Measurements from ENCODE around the gene CHRNA1. TPM values are rescaled to one million over a fixed set of nuclear protein-coding genes. Genes with fewer than 3 reads are reported as not detected.

CHRNA1 gene
- polyA plus RNA-seq (ENCODE audit: insufficient read length): 158 TPM

- DNase-seq (ENCODE audit: low read depth): no peak
These were observed at the start of gene CHRNA1 for GRCh38 chr2:174764280-174765255. Gene CHRNA1 (minus strand): TSS chr2:174764472. CDS start chr2:174764394, 78 bp downstream.

GRCh38 chr2:174812037-174812436, 47.8 kb upstream of the CHRNA1 start:
- no peak for DNase-seq (ENCODE audit: low read depth)

GRCh38 chr2:174807931-174808330, 43.7 kb upstream of the CHRNA1 start:
- DNase-seq (ENCODE audit: low read depth): no peak

GRCh38 chr2:174805803-174806202, 41.5 kb upstream of the CHRNA1 start:
- no peak for DNase-seq (ENCODE audit: low read depth)

GRCh38 chr2:174802459-174802858, 38.2 kb upstream of the CHRNA1 start:
- no peak for DNase-seq (ENCODE audit: low read depth)

- DNase-seq (ENCODE audit: low read depth): no peak
These were observed 36.3 kb upstream of the CHRNA1 start for GRCh38 chr2:174800436-174801205.

- no peak for DNase-seq (ENCODE audit: low read depth)
These were observed 34.5 kb upstream of the CHRNA1 start for GRCh38 chr2:174798801-174799200.

- no peak for DNase-seq (ENCODE audit: low read depth)
These were observed 33.6 kb upstream of the CHRNA1 start for GRCh38 chr2:174797781-174798276.

GRCh38 chr2:174796319-174796771, 32.1 kb upstream of the CHRNA1 start:
- no peak for DNase-seq (ENCODE audit: low read depth)

GRCh38 chr2:174794851-174795374, 30.6 kb upstream of the CHRNA1 start:
- no peak for DNase-seq (ENCODE audit: low read depth)

- no peak for DNase-seq (ENCODE audit: low read depth)
These were observed 28.2 kb upstream of the CHRNA1 start for GRCh38 chr2:174792309-174793025.

- no peak for DNase-seq (ENCODE audit: low read depth)
These were observed 27.5 kb upstream of the CHRNA1 start for GRCh38 chr2:174791746-174792280.

GRCh38 chr2:174791020-174791419, 26.7 kb upstream of the CHRNA1 start:
- DNase-seq (ENCODE audit: low read depth): no peak

- DNase-seq (ENCODE audit: low read depth): no peak
These were observed 24.7 kb upstream of the CHRNA1 start for GRCh38 chr2:174789001-174789400.

GRCh38 chr2:174788291-174788929, 24.1 kb upstream of the CHRNA1 start:
- DNase-seq (ENCODE audit: low read depth): no peak

- no peak for DNase-seq (ENCODE audit: low read depth)
These were observed 23.4 kb upstream of the CHRNA1 start for GRCh38 chr2:174787487-174788205.

GRCh38 chr2:174786066-174786725, 21.9 kb upstream of the CHRNA1 start:
- DNase-seq (ENCODE audit: low read depth): no peak

- no peak for DNase-seq (ENCODE audit: low read depth)
These were observed 21.2 kb upstream of the CHRNA1 start for GRCh38 chr2:174785481-174785880.

- no peak for DNase-seq (ENCODE audit: low read depth)
These were observed 20.6 kb upstream of the CHRNA1 start for GRCh38 chr2:174784909-174785308.

Data from forelimb muscle (tissue), 1 donor.